ENCODE data around the gene NBPF14. TPM values are rescaled to one million over a fixed set of nuclear protein-coding genes. Genes with fewer than 3 reads are reported as not detected.

NBPF14 gene
- polyA plus RNA-seq, 5 donors: 13.0 to 21.8 (median 18.7) TPM

Other genes with a start within 250 kb of the NBPF14 start
- gene PPIAL4G, start 112.7 kb downstream of the NBPF14 start, polyA plus RNA-seq (ENCODE audit: insufficient read depth in 1 of 5, insufficient read length in 5 of 5, low replicate concordance in 1 of 5): under 1 TPM; 0.05 to 0.15 (median 0.07) TPM
- gene NUDT4B, start 152.8 kb upstream of the NBPF14 start, polyA plus RNA-seq (ENCODE audit: insufficient read depth in 1 of 5, insufficient read length in 5 of 5, low replicate concordance in 1 of 5): 1 to 10 TPM in 1 of 5 donors, under 1 TPM in 3, not detected in 1; 0.27 to 1.7 (median 0.53) TPM
- 10 to 100 TPM; 43.0 to 78.7 (median 61.9) TPM for gene PDE4DIP, start 248.4 kb upstream of the NBPF14 start, polyA plus RNA-seq (ENCODE audit: insufficient read depth in 1 of 5, insufficient read length in 5 of 5, low replicate concordance in 1 of 5)

All from right lung (tissue), 5 donors.